HG03045 (cell line): ENCODE measurements around the gene LRMDA.

Experiments
- ATAC-seq: cut with Tn5 transposase; IDR thresholded peaks from one replicate; pipeline ENCODE4 v1.9.1; 2021; ENCODE audit warnings: mild to moderate bottlenecking, moderate library complexity; ENCODE audit not compliant: unreplicated experiment

LRMDA gene

GRCh38 chr10:75470901-75471300, 39.5 kb downstream of the LRMDA start:
- no peak for ATAC-seq

- ATAC-seq = no peak
Measured at GRCh38 chr10:75472685-75473084, 41.3 kb downstream of the LRMDA start.

- ATAC-seq = no peak
Measured at GRCh38 chr10:75474106-75474505, 42.7 kb downstream of the LRMDA start.

GRCh38 chr10:75475460-75476182, 44.2 kb downstream of the LRMDA start:
- ATAC-seq = no peak

- no peak for ATAC-seq
Measured at GRCh38 chr10:75476569-75476968, 45.1 kb downstream of the LRMDA start.

- no peak for ATAC-seq
Measured at GRCh38 chr10:75476985-75477384, 45.6 kb downstream of the LRMDA start.

- no peak for ATAC-seq
Measured at GRCh38 chr10:75477680-75478079, 46.3 kb downstream of the LRMDA start.

- no peak for ATAC-seq
Measured at GRCh38 chr10:75480374-75480773, 49.0 kb downstream of the LRMDA start.

- no peak for ATAC-seq
Measured at GRCh38 chr10:75483188-75483587, 51.8 kb downstream of the LRMDA start.

- ATAC-seq = no peak
Measured at GRCh38 chr10:75484717-75485116, 53.3 kb downstream of the LRMDA start.

- no peak for ATAC-seq
Measured at GRCh38 chr10:75486591-75486990, 55.2 kb downstream of the LRMDA start.

- ATAC-seq = peak; percentile 50
Measured at GRCh38 chr10:75487087-75487754, 55.8 kb downstream of the LRMDA start.

- peak; percentile 29 for ATAC-seq
Measured at GRCh38 chr10:75487755-75488125, 56.3 kb downstream of the LRMDA start.

GRCh38 chr10:75492173-75492925, 60.9 kb downstream of the LRMDA start:
- no peak for ATAC-seq

- no peak for ATAC-seq
Measured at GRCh38 chr10:75493464-75493863, 62.0 kb downstream of the LRMDA start.

GRCh38 chr10:75495434-75496190, 64.2 kb downstream of the LRMDA start:
- ATAC-seq = no peak

GRCh38 chr10:75496191-75496567, 64.8 kb downstream of the LRMDA start:
- no peak for ATAC-seq

GRCh38 chr10:75497997-75498883, 66.8 kb downstream of the LRMDA start:
- ATAC-seq = no peak

GRCh38 chr10:75498884-75499350, 67.5 kb downstream of the LRMDA start:
- ATAC-seq = no peak

- no peak for ATAC-seq
Measured at GRCh38 chr10:75499556-75500160, 68.2 kb downstream of the LRMDA start.
